PC-3 (cell line): Measurements from ENCODE around the gene TSC22D3. TPM values are rescaled to one million over a fixed set of nuclear protein-coding genes. Genes with fewer than 3 reads are reported as not detected.

ENCODE experiments used
- ATAC-seq: fragments of 200-7000 bp; cut with Tn5 transposase; 2 replicates; pipeline ENCODE4 v1.9.1; 2020; ENCODE audit warnings: mild to moderate bottlenecking, moderate library complexity
- BruUV-seq: library from RNA; stranded (reverse); fragments of 400-500 nt; replicated peaks from 2 replicates; lab custom pipeline; 2021; lab: Mats Ljungman, UMichigan
- CTCF ChIA-PET: fragments of 300-600 bp; sonication (Branson Sonifier 250); formaldehyde crosslinking; loops from one replicate; lab custom pipeline; 2022; ENCODE audit warnings: antibody characterized with exemption; lab: Charles Lee
- POLR2A ChIA-PET: fragments of 300-600 bp; sonication (Branson Sonifier 250); formaldehyde crosslinking; loops from one replicate; lab custom pipeline; 2022; ENCODE audit warnings: antibody characterized with exemption; ENCODE audit not compliant: unreplicated experiment; lab: Charles Lee
- DNase-seq: peaks from one replicate; pipeline ENCODE4 v3.0.0-alpha.2; 2015
- H2AFZ ChIP-seq: fragments of 300-600 bp; sonication (generic); 2 replicates; pipeline ENCODE4 v1.6.0; 2016; ENCODE audit warnings: antibody characterized with exemption, low read length
- H3F3A ChIP-seq: fragments of 300-600 bp; sonication (generic); one replicate; pipeline ENCODE4 v1.6.0; 2017; ENCODE audit warnings: antibody characterized with exemption, low read length, control low read depth, mild to moderate bottlenecking; ENCODE audit not compliant: unreplicated experiment
- H3K27ac ChIP-seq: fragments of 300-600 bp; sonication (generic); 2 replicates; pipeline ENCODE4 v1.5.1; 2016; ENCODE audit warnings: mild to moderate bottlenecking, low read length
- H3K27me3 ChIP-seq: fragments of 300-600 bp; sonication (generic); 2 replicates; pipeline ENCODE4 v1.6.1; 2016; ENCODE audit warnings: low read length, mixed read lengths
- H3K36me3 ChIP-seq: fragments of 300-600 bp; sonication (generic); 2 replicates; pipeline ENCODE4 v1.6.1; 2016; ENCODE audit warnings: low read depth, mixed run types, low read length, mixed read lengths
- H3K4me1 ChIP-seq: fragments of 300-600 bp; sonication (generic); 2 replicates; pipeline ENCODE4 v1.5.1; 2016; ENCODE audit warnings: low read length; ENCODE audit not compliant: insufficient read depth
- H3K4me2 ChIP-seq: fragments of 300-600 bp; sonication (generic); 2 replicates; pipeline ENCODE4 v1.6.0; 2016; ENCODE audit warnings: low read length
- H3K4me3 ChIP-seq: fragments of 300-600 bp; sonication (generic); 2 replicates; pipeline ENCODE4 v1.5.1; 2016; ENCODE audit warnings: mild to moderate bottlenecking, low read length, mixed read lengths
- H3K79me2 ChIP-seq: fragments of 300-600 bp; sonication (generic); 2 replicates; pipeline ENCODE4 v1.6.1; 2017; ENCODE audit warnings: low read length, mixed read lengths
- H3K9ac ChIP-seq: fragments of 300-600 bp; sonication (generic); 2 replicates; pipeline ENCODE4 v1.6.0; 2016; ENCODE audit warnings: mild to moderate bottlenecking, low read length
- H3K9me2 ChIP-seq: fragments of 300-600 bp; sonication (generic); replicated peaks from 2 replicates; pipeline ENCODE4 v1.6.1; 2016; ENCODE audit warnings: mixed run types, low read length, mixed read lengths
- H3K9me3 ChIP-seq: fragments of 300-600 bp; sonication (generic); 2 replicates; pipeline ENCODE4 v1.6.1; 2016; ENCODE audit warnings: low read length, mixed read lengths
- H4K20me1 ChIP-seq: fragments of 300-600 bp; sonication (generic); 2 replicates; pipeline ENCODE4 v1.6.1; 2016; ENCODE audit warnings: low read length, mixed read lengths
- CTCF ChIP-seq: fragments of 300-600 bp; sonication (generic); conservative IDR thresholded peaks from 2 replicates; pipeline ENCODE4 v1.5.1; 2017; ENCODE audit warnings: antibody characterized with exemption, low read depth, mild to moderate bottlenecking, low read length
- EZH2 ChIP-seq: fragments of 300-600 bp; sonication (generic); IDR thresholded peaks from one replicate; pipeline ENCODE4 v1.6.1; 2017; ENCODE audit warnings: antibody characterized with exemption, mild to moderate bottlenecking, low read length; ENCODE audit not compliant: unreplicated experiment
- EZH2phosphoT487 ChIP-seq: fragments of 300-600 bp; sonication (generic); IDR thresholded peaks from 2 replicates; pipeline ENCODE4 v1.6.1; 2018; ENCODE audit warnings: mild to moderate bottlenecking, antibody characterized with exemption, low read length, borderline replicate concordance
- intact Hi-C: fragments of 100-400 bp; cut with micrococcal nuclease; formaldehyde crosslinking; loops from 2 replicates; pipeline ENCODE4 v1.9.0; 2023
- total RNA-seq: library from RNA; depleted of rRNA; stranded (reverse); fragments of >200 nt; gene quantifications from 2 replicates; pipeline ENCODE4 v1.2.3, GENCODE V29; 2014

The TSC22D3 gene
- total RNA-seq, 1 experiment from 2014 or later: 17.8 TPM

GRCh38 chrX:107733686-107734085, 41.9 kb downstream of the TSC22D3 start:
- H3K9me2 ChIP-seq: no peaks in the 10 kb centered on the region
- H3K9me3 ChIP-seq: no peaks in the 10 kb centered on the region
- H3K9ac ChIP-seq: no peak overlapping the region
- H2AFZ ChIP-seq: no peak overlapping the region
- H3K27ac ChIP-seq: no peak overlapping the region
- H3K36me3 ChIP-seq: no peaks in the 10 kb centered on the region
- ChIA-PET CTCF (no interaction called here), POLR2A (no interaction called here)
- peaks cover 36% of the 10 kb centered on the region for H3K4me1 ChIP-seq
- H3K79me2 ChIP-seq: no peaks in the 10 kb centered on the region
- no peaks in the 10 kb centered on the region for H4K20me1 ChIP-seq
- no peak for TF ChIP-seq CTCF
- TF ChIP-seq EZH2phosphoT487: no peak
- TF ChIP-seq EZH2: no peak
- ATAC-seq: no peak
- intact Hi-C loops: no loop called here
- H3K4me3 ChIP-seq: no peak overlapping the region
- H3K4me2 ChIP-seq: no peak overlapping the region
- no peak for DNase-seq
- H3K27me3 ChIP-seq: no peaks in the 10 kb centered on the region
- H3F3A ChIP-seq: no peaks in the 10 kb centered on the region
- no TSS peak for BruUV-seq

- no peak overlapping the region for H2AFZ ChIP-seq
- no TSS peak for BruUV-seq
- H3K9ac ChIP-seq: no peak overlapping the region
- no peaks in the 10 kb centered on the region for H3K36me3 ChIP-seq
- no peaks in the 10 kb centered on the region for H4K20me1 ChIP-seq
- no peaks in the 10 kb centered on the region for H3F3A ChIP-seq
- no peaks in the 10 kb centered on the region for H3K27me3 ChIP-seq
- ChIA-PET CTCF (interaction anchor here (0.8 to 0.9 kb wide), 2 partner anchors 43 to 45 kb away, joined by 3 to 4 read pairs; partner anchors contain the start of genes NCBP2L and TSC22D3), POLR2A (no interaction called here)
- ATAC-seq (peak; percentile 68), DNase-seq (peak; percentile 84)
- H3K9me2 ChIP-seq: no peaks in the 10 kb centered on the region
- intact Hi-C loops: no loop called here
- TF ChIP-seq EZH2phosphoT487 (no peak), EZH2 (no peak), CTCF (no peak)
- no peaks in the 10 kb centered on the region for H3K9me3 ChIP-seq
- H3K27ac ChIP-seq: peak overlapping the region; percentile 30
- H3K4me2 ChIP-seq: peak overlapping the region; percentile 70
- peaks cover 46% of the 10 kb centered on the region for H3K4me1 ChIP-seq
- H3K79me2 ChIP-seq: no peaks in the 10 kb centered on the region
- no peak overlapping the region for H3K4me3 ChIP-seq
Observed at GRCh38 chrX:107731831-107732502, 43.6 kb downstream of the TSC22D3 start.

DNA sequence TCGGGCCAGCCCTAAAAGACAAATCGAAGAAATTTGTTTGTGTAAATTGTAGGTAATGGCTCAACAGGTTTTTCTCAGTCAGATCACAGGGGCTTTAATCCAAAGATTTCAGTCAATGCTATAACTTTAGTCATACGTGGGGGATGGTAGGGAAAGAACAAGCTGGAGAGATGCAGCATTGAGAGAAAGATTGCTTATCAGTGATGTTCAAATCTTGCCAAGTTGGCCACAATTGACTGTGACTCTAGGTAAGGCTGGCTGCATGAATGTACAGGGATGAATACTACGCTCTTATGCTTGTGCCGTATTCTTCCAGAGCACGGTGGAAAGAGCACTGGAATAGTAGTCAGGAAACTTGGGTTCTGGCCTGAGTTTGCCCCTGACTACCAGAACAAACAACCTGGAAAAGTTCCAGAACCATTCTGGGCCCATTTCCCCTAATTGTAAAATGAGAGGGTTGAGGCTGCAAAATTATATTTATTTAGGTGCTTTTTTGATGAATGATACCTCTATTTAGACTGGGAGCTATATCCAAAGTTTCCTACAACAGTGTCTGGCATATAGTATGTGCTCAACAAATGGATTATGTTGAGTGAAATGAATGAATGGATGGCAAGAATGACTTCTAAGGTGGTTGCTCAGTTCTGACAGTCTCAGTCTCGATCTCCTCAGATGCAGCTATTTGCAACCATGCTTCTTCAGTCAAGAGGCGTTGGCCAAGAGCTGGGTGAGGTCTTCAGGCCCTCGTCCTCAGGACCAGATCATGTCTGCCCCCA, 44.4 kb downstream of the TSC22D3 start:
- Histone ChIP-seq H3K36me3 (no peaks in the 10 kb centered on the region), H3K79me2 (no peaks in the 10 kb centered on the region), H3K9ac (no peak overlapping the region), H3K4me1 (peaks cover 53% of the 10 kb centered on the region), H4K20me1 (no peaks in the 10 kb centered on the region), H3K9me2 (no peaks in the 10 kb centered on the region), H3K4me2 (peak overlapping the region; percentile 70), H3K27me3 (no peaks in the 10 kb centered on the region), H3K9me3 (no peaks in the 10 kb centered on the region), H3K4me3 (no peak overlapping the region), H3K27ac (peak overlapping the region; percentile 38), H2AFZ (no peak overlapping the region), H3F3A (peaks cover 3% of the 10 kb centered on the region)
- TF ChIP-seq EZH2phosphoT487 (no peak), CTCF (no peak), EZH2 (no peak)
- ChIA-PET CTCF (interaction anchor here (0.9 kb wide), 1 partner anchor 44 kb away, joined by 4 read pairs; the partner anchor contains the start of gene TSC22D3), POLR2A (no interaction called here)
- peak; percentile 54 for DNase-seq
- no TSS peak for BruUV-seq
- intact Hi-C loops: no loop called here
- ATAC-seq: no peak
